CD14-positive monocyte (primary cell): ENCODE measurements around the gene TSSK3. TPM values are rescaled to one million over a fixed set of nuclear protein-coding genes. Genes with fewer than 3 reads are reported as not detected.

Source experiments
- DNase-seq, 3 donors: peaks; one replicate each; pipeline ENCODE4 v3.0.0-alpha.2; 2011 to 2022
- H2AFZ ChIP-seq: 2 replicates; pipeline ENCODE4 v1.6.0; 2012; ENCODE audit warnings: mild to moderate bottlenecking, low read depth, low read length, inconsistent platforms; ENCODE audit not compliant: insufficient read depth, poor library complexity, severe bottlenecking
- H3K27ac ChIP-seq, 2 donors: 1 replicate in 1 of 2; 2 replicates in 1 of 2; pipeline ENCODE4 v1.5.1; 2012 to 2013; ENCODE audit warnings: low read length in 2 of 2, control low read depth in 1 of 2, inconsistent platforms in 1 of 2, low read depth in 1 of 2, mild to moderate bottlenecking in 1 of 2
- H3K27me3 ChIP-seq, 2 donors: one replicate each; pipeline versions ENCODE4 v1.6.0 to v1.6.1; 2011 to 2013; ENCODE audit warnings: low read length in 2 of 2; ENCODE audit not compliant: control insufficient read depth in 2 of 2, insufficient read depth in 2 of 2
- H3K36me3 ChIP-seq, 2 donors: replicated peaks in 1 of 2; 1 replicate in 1 of 2; 2 replicates in 1 of 2; pipeline versions ENCODE4 v1.5.1 to v1.6.1; 2012 to 2013; ENCODE audit warnings: low read length in 2 of 2, control low read depth in 1 of 2, inconsistent platforms in 1 of 2, mild to moderate bottlenecking in 1 of 2; ENCODE audit not compliant: insufficient read depth in 2 of 2, control insufficient read depth in 1 of 2
- H3K4me1 ChIP-seq, 2 donors: 1 replicate in 1 of 2; 2 replicates in 1 of 2; pipeline versions ENCODE4 v1.5.1 to v1.6.1; 2012 to 2013; ENCODE audit warnings: low read length in 2 of 2, control low read depth in 1 of 2, inconsistent platforms in 1 of 2, mild to moderate bottlenecking in 1 of 2, moderate library complexity in 1 of 2; ENCODE audit not compliant: insufficient read depth in 2 of 2, control insufficient read depth in 1 of 2
- H3K4me2 ChIP-seq: replicated peaks from 2 replicates; pipeline ENCODE3; 2012; ENCODE audit warnings: low read length, moderate library complexity, mild to moderate bottlenecking; ENCODE audit not compliant: poor library complexity, severe bottlenecking; ENCODE audit errors: extremely low read depth
- H3K4me3 ChIP-seq, 3 experiments: fragments of 200-600 bp in 1 of 3; sonication (generic) in 1 of 3; replicated peaks in 1 of 3; 1 replicate in 2 of 3; 2 replicates in 1 of 3; pipeline ENCODE4 v1.5.1; 2011 to 2013; ENCODE audit warnings: low read length in 3 of 3, mild to moderate bottlenecking in 3 of 3, control low read depth in 2 of 3, low read depth in 2 of 3, inconsistent platforms in 1 of 3, moderate library complexity in 1 of 3
- H3K79me2 ChIP-seq: 2 replicates; pipeline ENCODE4 v1.6.0; 2012; ENCODE audit warnings: mild to moderate bottlenecking, control low read depth, inconsistent platforms, low read length, moderate library complexity; ENCODE audit not compliant: insufficient read depth
- H3K9ac ChIP-seq: 2 replicates; pipeline ENCODE4 v1.6.0; 2017; ENCODE audit warnings: low read length, mild to moderate bottlenecking; ENCODE audit not compliant: insufficient read depth, poor library complexity, severe bottlenecking
- H3K9me3 ChIP-seq, 2 donors: replicated peaks in 1 of 2; 1 replicate in 1 of 2; 2 replicates in 1 of 2; pipeline versions ENCODE4 v1.5.1 to v1.6.1; 2012 to 2013; ENCODE audit warnings: low read length in 2 of 2, control low read depth in 1 of 2; ENCODE audit not compliant: control insufficient read depth in 1 of 2, insufficient read depth in 1 of 2
- H4K20me1 ChIP-seq: 2 replicates; pipeline ENCODE4 v1.6.0; 2012; ENCODE audit warnings: mild to moderate bottlenecking, low read length, control low read depth, moderate library complexity; ENCODE audit not compliant: insufficient read depth
- H3K27ac Mint-ChIP-seq, 7 donors: one replicate each; pipeline ENCODE4 v1.8.0; 2020; ENCODE audit warnings: mild to moderate bottlenecking in 7 of 7, mixed read lengths in 7 of 7, moderate library complexity in 6 of 7, inconsistent platforms in 2 of 7
- H3K27me3 Mint-ChIP-seq, 3 donors: one replicate each; pipeline ENCODE4 v1.8.0; 2021 to 2022; ENCODE audit warnings: low read depth in 3 of 3, mild to moderate bottlenecking in 3 of 3, mixed read lengths in 3 of 3, moderate library complexity in 3 of 3, inconsistent platforms in 1 of 3
- H3K36me3 Mint-ChIP-seq, 2 donors: one replicate each; pipeline ENCODE4 v1.8.0; 2020; ENCODE audit warnings: mixed read lengths in 2 of 2, inconsistent platforms in 1 of 2, mild to moderate bottlenecking in 1 of 2
- H3K4me1 Mint-ChIP-seq: one replicate; pipeline ENCODE4 v1.8.0; 2020; ENCODE audit warnings: mild to moderate bottlenecking, mixed read lengths
- H3K4me3 Mint-ChIP-seq, 2 donors: one replicate each; pipeline ENCODE4 v1.8.0; 2020; ENCODE audit warnings: mild to moderate bottlenecking in 2 of 2, mixed read lengths in 2 of 2, moderate library complexity in 1 of 2
- H3K9me3 Mint-ChIP-seq, 7 donors: one replicate each; pipeline ENCODE4 v1.8.0; 2020 to 2022; ENCODE audit warnings: mixed read lengths in 7 of 7, mild to moderate bottlenecking in 6 of 7, moderate library complexity in 6 of 7, inconsistent platforms in 2 of 7
- CTCF ChIP-seq: fragments of 200-600 bp; IDR thresholded peaks from one replicate; pipeline ENCODE4 v1.8.0; 2022; ENCODE audit warnings: antibody characterized with exemption, mild to moderate bottlenecking
- WGBS: methylation state at CpG from one replicate; pipeline ENCODE4 v1.1.5; 2013; ENCODE audit warnings: missing lambda C conversion rate; ENCODE audit not compliant: insufficient coverage; 5-methylcytosine and 5-hydroxymethylcytosine counted together
- intact Hi-C, 2 donors: fragments of 100-400 bp; cut with micrococcal nuclease; formaldehyde crosslinking; loops; one replicate each; pipeline versions ENCODE4 v1.15.0 to v1.15.1; 2023
- polyA plus RNA-seq, 3 donors: library from polyadenylated mRNA; depleted of rRNA in 1 of 3; unstranded in 2 of 3; stranded (reverse) in 1 of 3; fragments of 300-500 nt in 2 of 3; fragments of >200 nt in 1 of 3; fragmentation: Illumina TruSeq in 2 of 3; gene quantifications; 1 replicate in 2 of 3; 2 replicates in 1 of 3; pipeline ENCODE4 v1.2.3, GENCODE V29; 2012 to 2021

Gene TSSK3
- polyA plus RNA-seq, 3 donors: 0.35 to 1.1 (median 0.65) TPM

GRCh38 chr1:32345289-32345827, 17.0 kb upstream of the TSSK3 start:
- Histone ChIP-seq H3K79me2 (no peaks in the 10 kb centered on the region), H3K4me3 (no peak overlapping the region), H4K20me1 (no peaks in the 10 kb centered on the region), H3K4me1 (peaks cover 26 to 42% of the 10 kb centered on the region in 2 donors), H3K4me2 (no peak overlapping the region), H3K9me3 (no peaks in the 10 kb centered on the region), H3K27me3 (peaks cover 6 to 31% of the 10 kb centered on the region in 2 donors), H3K36me3 (no peaks in the 10 kb centered on the region), H3K27ac (no peak overlapping the region), H2AFZ (no peak overlapping the region), H3K9ac (no peak overlapping the region)
- intact Hi-C loops: no loop called here
- no peak for DNase-seq
- peaks cover 51% of the 10 kb centered on the region for H3K4me1 Mint-ChIP-seq
- 0% methylated on average over 5 of the region's 8 CpGs for WGBS
- peaks cover 46 to 62% (median 55%) of the 10 kb centered on the region in 3 donors for H3K27me3 Mint-ChIP-seq
- no peak for TF ChIP-seq CTCF
- peaks cover under 1 to 13% of the 10 kb centered on the region in 2 donors for H3K36me3 Mint-ChIP-seq
- peaks cover 0 to 4% (median 3%) of the 10 kb centered on the region in 7 donors for H3K9me3 Mint-ChIP-seq
- peak overlapping the region in 1 of 2 donors; percentile 84 for H3K4me3 Mint-ChIP-seq
- peak overlapping the region in 1 of 7 donors; percentile 27 for H3K27ac Mint-ChIP-seq

- TF ChIP-seq CTCF: no peak
- Histone ChIP-seq H3K79me2 (no peaks in the 10 kb centered on the region), H3K4me3 (no peak overlapping the region), H2AFZ (no peak overlapping the region), H3K9ac (no peak overlapping the region), H3K36me3 (no peaks in the 10 kb centered on the region), H3K4me1 (peaks cover 32 to 49% of the 10 kb centered on the region in 2 donors), H3K27ac (no peak overlapping the region), H3K27me3 (peaks cover 6 to 31% of the 10 kb centered on the region in 2 donors), H3K4me2 (no peak overlapping the region), H3K9me3 (peaks cover 0 to 5% of the 10 kb centered on the region in 2 donors), H4K20me1 (no peaks in the 10 kb centered on the region)
- Mint-ChIP-seq H3K4me1 (peaks cover 55% of the 10 kb centered on the region), H3K27ac (peak overlapping the region in 1 of 7 donors; percentile 61), H3K36me3 (peaks cover 0 to 13% of the 10 kb centered on the region in 2 donors), H3K27me3 (peaks cover 49 to 60% (median 56%) of the 10 kb centered on the region in 3 donors), H3K9me3 (peaks cover 2 to 10% (median 4%) of the 10 kb centered on the region in 7 donors), H3K4me3 (peak overlapping the region in 1 of 2 donors; percentile 84)
- intact Hi-C loops: no loop called here
- no peak for DNase-seq
- WGBS: 97% methylated on average over 6 of the region's 9 CpGs
These were observed 15.7 kb upstream of the TSSK3 start for GRCh38 chr1:32346532-32347157.
